HepG2 (cell line): Measurements from ENCODE around the gene HOXC11.

ENCODE experiments used
- EP300 ChIP-seq, 3 experiments: sonication (generic) in 1 of 3; formaldehyde crosslinking in 1 of 3; IDR thresholded peaks; 2 replicates each; pipeline versions ENCODE4 v1.5.1 to v1.6.1; 2011 to 2020; ENCODE audit warnings: low read depth in 2 of 3, low read length in 2 of 3, borderline replicate concordance in 1 of 3, improper control_type of control experiment in 1 of 3, mild to moderate bottlenecking in 1 of 3, missing genetic modification reagents in 1 of 3, moderate library complexity in 1 of 3
- JUND ChIP-seq: sonication (generic); formaldehyde crosslinking; IDR thresholded peaks from 2 replicates; pipeline ENCODE4 v1.8.0; 2022; ENCODE audit warnings: mild to moderate bottlenecking, missing genetic modification reagents
- POLR2AphosphoS5 ChIP-seq: IDR thresholded peaks from 2 replicates; pipeline ENCODE4 v1.6.1; 2012; ENCODE audit warnings: low read depth, low read length
- TAF1 ChIP-seq: sonication (generic); formaldehyde crosslinking; IDR thresholded peaks from 2 replicates; pipeline ENCODE4 v1.4.0; 2020; ENCODE audit warnings: missing genetic modification reagents
- ZFP36L1 ChIP-seq: sonication (generic); formaldehyde crosslinking; IDR thresholded peaks from 2 replicates; pipeline ENCODE4 v1.8.0; 2022; ENCODE audit warnings: mild to moderate bottlenecking, missing genetic modification reagents, moderate library complexity
- TF ChIP-seq, protein P1 (sequence below): sonication (generic); formaldehyde crosslinking; IDR thresholded peaks from 2 replicates; pipeline ENCODE4 v1.4.0; 2020; ENCODE audit warnings: missing genetic modification reagents

DNA sequence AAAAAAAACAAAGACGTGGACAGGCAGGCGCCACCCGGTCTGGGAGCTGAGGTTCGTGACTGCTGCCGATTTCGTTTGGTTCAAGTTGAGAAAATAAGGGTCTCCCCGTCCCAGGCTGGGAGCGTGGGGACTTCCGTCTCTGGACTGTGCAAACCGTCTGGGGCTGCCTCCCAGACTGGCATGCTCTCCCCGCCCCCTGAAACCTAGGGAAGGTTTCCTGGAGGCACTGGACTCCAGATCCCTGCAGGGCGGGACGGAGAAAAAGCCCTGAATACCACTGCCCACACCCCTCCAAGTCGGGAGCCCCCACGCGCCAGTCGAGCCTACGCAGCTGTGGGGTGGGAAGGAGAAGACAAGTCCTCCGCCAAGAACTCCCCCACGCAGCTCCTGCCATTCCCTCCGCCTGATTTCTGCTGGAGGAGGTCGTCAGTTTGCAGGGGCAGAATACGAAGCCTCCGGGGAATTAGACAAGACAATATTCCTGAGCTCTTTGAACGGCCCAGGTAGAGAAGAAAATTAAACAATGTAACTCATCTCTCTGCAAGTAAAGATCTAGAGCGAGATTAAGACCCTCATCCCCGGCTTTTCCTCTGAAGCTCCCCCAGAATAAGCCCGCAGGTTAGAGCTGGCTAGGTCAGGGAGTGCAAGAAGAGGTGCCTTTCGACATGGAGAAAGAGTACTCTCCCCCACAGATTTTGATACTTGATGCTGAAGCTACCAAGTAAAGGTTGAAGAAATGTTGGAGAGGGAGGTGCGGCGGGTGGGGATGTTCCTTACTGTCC lies 44.7 kb upstream of the HOXC11 start:
- TF ChIP-seq TAF1 (CRISPR knock-in tag) = no peak
- TF ChIP-seq JUND = no peak
- no peak for TF ChIP-seq EP300 (IDR thresholded peaks at IDR 0.05; ENCODE audit: low read depth in 2 of 2, low read length in 2 of 2)
- TF ChIP-seq EP300 (CRISPR knock-in tag; IDR thresholded peaks at IDR 0.05; ENCODE audit: borderline replicate concordance) = no peak
- TF ChIP-seq, protein P1, sequence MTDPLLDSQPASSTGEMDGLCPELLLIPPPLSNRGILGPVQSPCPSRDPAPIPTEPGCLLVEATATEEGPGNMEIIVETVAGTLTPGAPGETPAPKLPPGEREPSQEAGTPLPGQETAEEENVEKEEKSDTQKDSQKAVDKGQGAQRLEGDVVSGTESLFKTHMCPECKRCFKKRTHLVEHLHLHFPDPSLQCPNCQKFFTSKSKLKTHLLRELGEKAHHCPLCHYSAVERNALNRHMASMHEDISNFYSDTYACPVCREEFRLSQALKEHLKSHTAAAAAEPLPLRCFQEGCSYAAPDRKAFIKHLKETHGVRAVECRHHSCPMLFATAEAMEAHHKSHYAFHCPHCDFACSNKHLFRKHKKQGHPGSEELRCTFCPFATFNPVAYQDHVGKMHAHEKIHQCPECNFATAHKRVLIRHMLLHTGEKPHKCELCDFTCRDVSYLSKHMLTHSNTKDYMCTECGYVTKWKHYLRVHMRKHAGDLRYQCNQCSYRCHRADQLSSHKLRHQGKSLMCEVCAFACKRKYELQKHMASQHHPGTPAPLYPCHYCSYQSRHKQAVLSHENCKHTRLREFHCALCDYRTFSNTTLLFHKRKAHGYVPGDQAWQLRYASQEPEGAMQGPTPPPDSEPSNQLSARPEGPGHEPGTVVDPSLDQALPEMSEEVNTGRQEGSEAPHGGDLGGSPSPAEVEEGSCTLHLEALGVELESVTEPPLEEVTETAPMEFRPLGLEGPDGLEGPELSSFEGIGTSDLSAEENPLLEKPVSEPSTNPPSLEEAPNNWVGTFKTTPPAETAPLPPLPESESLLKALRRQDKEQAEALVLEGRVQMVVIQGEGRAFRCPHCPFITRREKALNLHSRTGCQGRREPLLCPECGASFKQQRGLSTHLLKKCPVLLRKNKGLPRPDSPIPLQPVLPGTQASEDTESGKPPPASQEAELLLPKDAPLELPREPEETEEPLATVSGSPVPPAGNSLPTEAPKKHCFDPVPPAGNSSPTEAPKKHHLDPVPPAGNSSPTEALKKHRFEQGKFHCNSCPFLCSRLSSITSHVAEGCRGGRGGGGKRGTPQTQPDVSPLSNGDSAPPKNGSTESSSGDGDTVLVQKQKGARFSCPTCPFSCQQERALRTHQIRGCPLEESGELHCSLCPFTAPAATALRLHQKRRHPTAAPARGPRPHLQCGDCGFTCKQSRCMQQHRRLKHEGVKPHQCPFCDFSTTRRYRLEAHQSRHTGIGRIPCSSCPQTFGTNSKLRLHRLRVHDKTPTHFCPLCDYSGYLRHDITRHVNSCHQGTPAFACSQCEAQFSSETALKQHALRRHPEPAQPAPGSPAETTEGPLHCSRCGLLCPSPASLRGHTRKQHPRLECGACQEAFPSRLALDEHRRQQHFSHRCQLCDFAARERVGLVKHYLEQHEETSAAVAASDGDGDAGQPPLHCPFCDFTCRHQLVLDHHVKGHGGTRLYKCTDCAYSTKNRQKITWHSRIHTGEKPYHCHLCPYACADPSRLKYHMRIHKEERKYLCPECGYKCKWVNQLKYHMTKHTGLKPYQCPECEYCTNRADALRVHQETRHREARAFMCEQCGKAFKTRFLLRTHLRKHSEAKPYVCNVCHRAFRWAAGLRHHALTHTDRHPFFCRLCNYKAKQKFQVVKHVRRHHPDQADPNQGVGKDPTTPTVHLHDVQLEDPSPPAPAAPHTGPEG = no peak
- no peak for TF ChIP-seq ZFP36L1 (CRISPR knock-in tag)
- TF ChIP-seq POLR2AphosphoS5 = no peak
